Fibroblast of villous mesenchyme (primary cell): Measurements from ENCODE around the gene TMEM115. TPM values are rescaled to one million over a fixed set of nuclear protein-coding genes. Genes with fewer than 3 reads are reported as not detected.

Source experiments
- DNase-seq: peaks from one replicate; pipeline ENCODE4 v3.0.0-alpha.2; 2010; ENCODE audit warnings: low read depth
- H3K4me3 ChIP-seq: 2 replicates; pipeline ENCODE4 v1.5.1; 2011; ENCODE audit warnings: low read depth, mild to moderate bottlenecking, low read length
- CTCF ChIP-seq: IDR thresholded peaks from 2 replicates; pipeline ENCODE4 v1.5.1; 2012; ENCODE audit warnings: low read depth, mild to moderate bottlenecking, low read length; ENCODE audit not compliant: insufficient read depth
- total RNA-seq: library from RNA; depleted of rRNA; stranded (reverse); fragments of >200 nt; gene quantifications from 2 replicates; pipeline ENCODE4 v1.2.3, GENCODE V29; 2012

TMEM115 gene
- total RNA-seq, 1 donor, result 55.3 TPM

DNA sequence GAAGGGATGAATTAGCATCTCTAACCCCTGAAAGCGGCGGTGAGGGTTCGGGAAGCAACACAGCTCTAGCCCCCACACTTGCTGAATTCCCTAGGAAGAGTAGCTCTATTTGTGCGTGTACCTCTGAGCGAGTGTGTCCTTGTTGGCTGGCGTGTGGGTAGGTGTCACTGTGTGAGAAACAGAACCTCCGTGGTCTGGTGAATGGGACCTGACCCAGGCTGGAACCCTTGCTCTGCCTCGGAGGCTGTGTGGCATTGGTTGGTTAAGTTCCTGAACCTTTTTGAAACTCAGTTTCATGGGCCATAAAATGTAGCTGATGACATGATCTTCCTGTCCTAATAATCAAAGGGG, 414 bp upstream of the TMEM115 start:
- no peak for DNase-seq
- no peak for TF ChIP-seq CTCF
- peak overlapping the region; percentile 40 for H3K4me3 ChIP-seq

DNA sequence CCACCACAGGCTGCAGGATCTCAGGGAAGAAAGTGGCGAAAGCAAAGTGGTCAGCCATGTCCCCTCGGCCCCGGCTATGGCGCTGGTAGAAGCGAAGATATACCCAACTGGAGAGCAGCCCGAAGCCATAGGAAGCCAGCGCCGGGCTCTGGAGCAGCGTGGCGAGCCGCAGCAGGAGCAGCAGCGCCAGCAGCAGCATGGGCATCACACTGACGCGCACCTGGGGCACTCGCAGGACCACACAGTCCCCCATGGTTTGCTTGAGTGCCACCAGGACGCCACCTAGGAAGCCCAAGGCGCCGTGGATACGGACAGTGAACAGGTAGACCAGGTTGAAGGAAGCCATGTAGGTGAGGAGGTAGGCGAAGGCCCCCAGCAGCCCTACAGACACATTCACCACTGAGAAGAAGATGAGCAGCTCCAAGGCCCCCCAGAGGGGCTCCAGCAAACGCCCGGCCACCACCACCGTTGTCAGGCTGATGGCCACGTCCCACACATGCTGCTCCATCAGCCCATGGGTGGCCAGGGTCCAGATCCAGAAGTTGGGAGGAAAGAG, 888 bp downstream of the TMEM115 start:
- H3K4me3 ChIP-seq, result peak overlapping the region; percentile 91
- no peak for DNase-seq

GRCh38 chr3:50357481-50357880, 1.8 kb downstream of the TMEM115 start:
- TF ChIP-seq CTCF, result no peak
- DNase-seq, result no peak
- peak overlapping the region; percentile 91 for H3K4me3 ChIP-seq

More for the DNA sequence above, 888 bp downstream of the TMEM115 start:
- no peak for TF ChIP-seq CTCF

- TF ChIP-seq CTCF, result no peak
- H3K4me3 ChIP-seq, result peak overlapping the region; percentile 91
- peak; percentile 30 for DNase-seq
These were observed 2.8 kb downstream of the TMEM115 start for GRCh38 chr3:50356553-50356952.

- no peak for DNase-seq
- H3K4me3 ChIP-seq, result peak overlapping the region; percentile 91
- no peak for TF ChIP-seq CTCF
These were observed 3.3 kb downstream of the TMEM115 start for GRCh38 chr3:50355829-50356552.

- DNase-seq, result no peak
- H3K4me3 ChIP-seq, result no peak overlapping the region
- TF ChIP-seq CTCF, result no peak
These were observed 4.5 kb downstream of the TMEM115 start for GRCh38 chr3:50354850-50355249.
